ENCODE results near the gene TOMM34.
A peak's percentile ranks its signal among the peaks of the same experiment; 100 is the strongest.

Gene TOMM34, protein sequence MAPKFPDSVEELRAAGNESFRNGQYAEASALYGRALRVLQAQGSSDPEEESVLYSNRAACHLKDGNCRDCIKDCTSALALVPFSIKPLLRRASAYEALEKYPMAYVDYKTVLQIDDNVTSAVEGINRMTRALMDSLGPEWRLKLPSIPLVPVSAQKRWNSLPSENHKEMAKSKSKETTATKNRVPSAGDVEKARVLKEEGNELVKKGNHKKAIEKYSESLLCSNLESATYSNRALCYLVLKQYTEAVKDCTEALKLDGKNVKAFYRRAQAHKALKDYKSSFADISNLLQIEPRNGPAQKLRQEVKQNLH

DNA sequence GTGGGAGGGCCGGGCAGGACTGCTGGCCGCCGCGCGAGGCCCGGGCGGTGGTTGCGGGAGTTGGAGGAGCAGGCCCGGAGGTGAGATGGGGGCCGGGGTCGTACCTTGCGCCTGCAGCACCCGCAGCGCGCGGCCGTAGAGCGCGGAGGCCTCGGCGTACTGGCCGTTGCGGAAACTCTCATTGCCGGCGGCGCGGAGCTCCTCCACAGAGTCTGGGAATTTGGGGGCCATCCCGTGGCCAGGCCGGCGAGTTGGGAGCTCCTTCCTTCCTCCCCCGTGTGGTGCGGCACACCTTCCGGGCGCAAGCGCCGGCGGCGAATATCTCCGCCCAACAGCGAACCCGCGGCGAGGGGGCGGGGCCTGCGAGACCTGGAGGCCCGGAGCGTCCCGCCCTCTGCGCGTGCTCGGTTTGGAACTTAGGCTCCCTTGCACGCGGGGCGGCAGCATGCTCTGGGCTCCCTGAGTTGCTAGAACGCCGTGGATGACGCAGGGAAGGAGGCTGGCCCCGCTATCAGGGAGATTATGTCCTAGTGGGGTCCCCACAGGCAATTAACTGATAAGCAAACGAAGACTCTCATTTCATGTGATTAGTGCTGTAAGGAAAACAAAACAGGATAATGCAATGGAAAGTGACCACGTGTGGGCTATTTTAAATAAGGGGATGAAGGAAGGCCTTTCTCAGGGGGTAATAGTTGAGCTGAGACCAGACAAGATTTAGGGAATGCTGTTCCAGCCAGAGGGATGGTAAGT is at the start of gene TOMM34:
TOMM34 (minus strand) TSS at position 295 of the 750 bp plus-strand sequence; CDS start at position 231, 64 bp downstream.
- DNase-seq = peak; percentile 96

DNA sequence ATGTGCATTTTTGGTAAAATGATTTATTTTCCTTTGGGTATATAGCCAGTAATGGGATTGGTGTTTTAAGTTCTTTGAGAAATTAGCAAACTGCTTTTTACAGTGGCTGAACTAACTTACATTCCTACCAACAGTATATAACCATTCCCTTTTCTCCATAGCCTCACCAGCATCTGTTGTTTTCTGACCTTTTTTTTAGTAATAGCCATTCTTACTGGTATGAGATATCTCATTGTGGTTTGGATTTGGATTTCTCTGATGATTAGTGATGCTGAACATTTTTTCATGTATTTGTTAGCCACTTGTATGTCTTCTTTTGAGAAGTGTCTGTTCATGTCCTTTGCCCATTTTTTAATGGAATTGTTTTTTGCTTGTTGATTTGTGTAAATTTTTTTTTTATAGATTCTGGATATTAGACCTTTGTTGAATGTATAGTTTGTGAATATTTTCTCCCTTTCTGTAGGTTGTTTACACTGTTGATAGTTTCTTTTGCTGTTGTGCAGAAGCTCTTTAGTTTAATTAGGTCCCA is 48.4 kb upstream of the TOMM34 start:
- no peak for DNase-seq

DNA sequence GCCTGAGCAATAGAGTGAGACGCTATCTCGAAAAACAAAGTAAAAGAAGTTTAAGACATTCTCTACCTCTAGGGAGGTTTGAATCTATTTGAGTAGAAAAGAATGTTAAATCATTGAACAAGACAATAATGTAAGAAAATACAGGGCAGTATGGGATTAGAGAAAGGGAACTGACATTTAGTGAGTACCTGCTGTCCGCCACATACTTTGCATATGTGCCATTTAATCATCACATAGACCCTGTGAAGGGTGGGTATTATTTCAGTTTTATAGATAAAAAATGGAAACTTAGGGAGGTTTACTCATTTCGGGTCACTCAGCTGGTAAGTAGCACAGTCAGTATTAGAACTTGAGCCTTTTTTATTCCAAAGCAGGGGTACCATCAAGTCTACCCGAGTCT is 37.5 kb upstream of the TOMM34 start:
- DNase-seq = no peak

DNA sequence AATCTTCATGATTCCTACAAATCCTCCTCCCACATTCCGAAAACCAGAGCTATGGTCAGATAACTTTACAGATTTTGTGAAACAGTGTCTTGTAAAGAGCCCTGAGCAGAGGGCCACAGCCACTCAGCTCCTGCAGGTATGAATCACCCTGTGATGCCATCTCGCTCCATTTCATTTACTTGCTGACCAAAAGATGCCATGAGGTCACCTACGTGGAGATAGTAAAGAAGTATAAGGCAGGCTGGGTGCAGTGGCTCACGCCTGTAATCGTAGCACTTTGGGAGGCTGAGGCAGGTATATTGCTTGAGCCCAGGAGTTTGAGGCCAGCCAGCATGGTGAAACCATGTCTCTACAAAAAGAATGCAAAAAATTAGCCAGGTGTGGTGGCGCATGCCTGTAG is 37.0 kb upstream of the TOMM34 start:
- DNase-seq = no peak

DNA sequence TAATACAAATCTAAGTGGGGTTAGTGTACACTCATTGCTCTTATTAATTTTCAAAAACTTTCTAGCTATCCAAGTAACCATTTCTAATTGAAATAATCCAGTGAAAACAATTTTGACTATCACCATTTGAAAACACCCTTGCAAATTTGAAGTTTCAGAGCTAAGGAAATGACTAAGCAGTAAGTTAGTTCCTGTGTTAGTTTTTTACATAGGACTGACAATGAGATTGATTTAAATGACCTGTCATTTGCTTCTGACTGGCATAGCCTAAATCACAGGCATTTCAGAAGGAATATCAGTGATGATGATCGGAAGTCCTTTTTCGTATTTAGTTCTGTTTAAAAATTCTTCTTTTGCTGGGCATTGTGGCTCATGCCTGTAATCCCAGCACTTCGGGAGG is 33.1 kb upstream of the TOMM34 start:
- DNase-seq = peak; percentile 37

DNA sequence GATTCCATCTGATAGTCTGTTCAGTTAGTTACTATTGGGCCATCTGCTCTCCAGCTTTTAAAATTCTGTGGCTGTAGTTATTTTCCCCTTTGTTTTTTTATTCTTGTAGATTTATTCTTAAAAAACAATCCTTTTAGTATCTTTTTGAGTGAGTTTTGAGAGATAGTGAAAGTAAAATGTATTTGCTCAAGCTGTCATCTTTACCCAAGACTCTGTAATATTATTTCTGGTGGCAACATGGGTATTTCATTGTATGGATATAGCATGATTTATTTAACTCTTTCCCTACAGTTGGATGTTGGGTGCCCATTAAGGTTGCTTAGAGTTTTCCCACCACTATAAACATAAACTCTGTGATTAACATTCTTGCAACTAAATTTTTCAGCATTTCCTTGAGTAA is 30.8 kb upstream of the TOMM34 start:
- DNase-seq = peak; percentile 45

DNA sequence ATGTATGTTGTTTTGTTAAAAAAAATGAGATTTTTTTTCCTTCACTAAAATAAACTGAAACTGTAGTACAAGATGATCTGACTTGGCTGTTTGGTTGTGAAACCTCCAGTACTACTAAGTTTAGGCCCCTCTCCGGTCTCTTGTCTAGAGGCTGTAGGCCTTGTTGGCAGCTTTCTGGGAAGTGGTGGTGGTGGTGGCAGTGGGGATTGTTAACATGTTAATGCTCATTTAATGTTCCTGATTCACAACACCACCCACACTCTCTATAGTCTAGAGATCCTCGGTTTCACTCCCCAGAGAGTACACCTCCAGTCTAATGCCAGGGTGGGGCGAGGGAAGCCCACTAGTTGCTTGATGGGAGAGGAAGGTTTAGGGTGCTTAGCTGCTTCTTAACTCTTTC is 30.2 kb upstream of the TOMM34 start:
- DNase-seq = peak; percentile 45

DNA sequence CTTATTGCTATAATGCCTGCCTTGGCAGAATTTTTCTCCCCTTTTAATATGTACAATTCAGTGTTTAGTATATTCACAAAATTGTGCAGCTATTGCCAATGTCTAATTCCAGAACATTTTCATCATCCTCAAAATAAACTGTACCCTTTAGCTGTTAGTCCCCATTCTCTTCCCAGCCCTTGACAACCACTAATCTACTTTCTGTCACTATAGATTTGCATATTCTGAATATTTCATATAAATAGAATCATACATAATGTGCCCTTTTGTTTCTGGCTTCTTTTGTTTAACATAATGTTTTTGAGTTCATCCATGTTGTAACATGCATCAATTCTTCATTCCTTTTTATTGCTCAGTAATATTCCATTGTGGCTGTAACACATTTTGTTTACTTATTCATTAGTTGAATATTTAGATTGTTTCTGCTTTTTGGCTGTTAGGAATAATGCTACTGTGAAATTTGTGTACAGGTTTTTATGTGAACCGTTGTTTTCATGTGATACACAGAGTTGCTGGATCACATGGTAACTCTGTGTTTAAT is 28.5 kb upstream of the TOMM34 start:
- no peak for DNase-seq

DNA sequence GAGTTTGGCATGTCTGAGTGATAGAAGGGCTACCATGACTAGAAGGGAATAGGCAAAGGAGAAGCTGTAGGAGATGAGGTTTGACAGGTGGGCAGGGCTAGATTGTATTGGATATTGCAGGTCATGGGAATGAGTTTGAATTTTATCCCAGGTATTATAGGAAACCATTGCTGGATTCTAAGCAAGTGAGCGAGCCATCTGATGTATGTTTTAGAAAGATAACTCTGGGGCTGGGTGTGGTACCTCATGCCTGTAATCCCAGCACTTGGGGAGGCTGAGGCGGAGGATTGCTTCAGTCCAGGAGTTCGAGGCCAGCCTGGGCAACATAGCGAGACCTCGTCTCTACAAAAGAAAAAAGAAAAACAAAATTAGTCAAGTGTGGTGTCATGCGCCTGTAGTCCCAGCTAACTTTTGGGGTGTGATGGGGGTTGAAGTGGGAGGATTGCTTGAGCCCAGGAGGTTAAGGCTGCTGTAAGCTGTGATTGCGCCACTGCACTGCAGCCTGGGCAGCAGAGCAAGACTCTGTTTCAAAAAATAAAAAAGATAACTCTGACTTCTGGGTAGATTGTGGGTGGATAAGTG is 23.0 kb upstream of the TOMM34 start:
- no peak for DNase-seq

DNA sequence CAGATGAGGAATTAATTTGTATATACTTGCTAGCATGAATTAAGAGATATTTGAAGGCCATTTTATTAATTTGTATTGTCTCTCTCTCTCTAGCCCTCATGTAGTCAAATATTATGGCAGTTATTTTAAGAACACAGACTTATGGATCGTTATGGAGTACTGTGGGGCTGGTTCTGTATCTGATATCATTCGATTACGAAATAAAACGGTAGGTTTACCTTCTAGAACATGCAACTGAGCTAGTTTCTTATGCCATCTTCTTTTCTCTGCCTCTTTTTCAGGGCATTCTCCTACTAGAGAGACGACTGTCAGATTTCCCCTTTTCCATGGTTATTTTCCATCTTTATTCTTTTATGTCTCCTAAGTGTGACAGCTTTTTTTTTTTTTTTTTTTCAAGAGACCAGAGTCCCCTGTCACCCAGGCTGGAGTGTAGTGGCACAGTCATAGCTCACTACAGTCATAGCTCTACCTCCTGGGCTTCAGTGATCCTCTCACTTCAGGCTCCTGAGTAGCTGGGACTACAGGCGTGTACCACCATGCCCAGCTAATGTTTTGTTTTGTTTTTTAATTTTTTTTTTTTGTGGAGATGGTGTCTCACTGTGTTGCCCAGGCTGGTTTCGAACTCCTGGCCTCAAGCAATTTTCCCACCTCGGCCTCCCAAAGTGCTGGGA is 21.7 kb upstream of the TOMM34 start:
- no peak for DNase-seq

DNA sequence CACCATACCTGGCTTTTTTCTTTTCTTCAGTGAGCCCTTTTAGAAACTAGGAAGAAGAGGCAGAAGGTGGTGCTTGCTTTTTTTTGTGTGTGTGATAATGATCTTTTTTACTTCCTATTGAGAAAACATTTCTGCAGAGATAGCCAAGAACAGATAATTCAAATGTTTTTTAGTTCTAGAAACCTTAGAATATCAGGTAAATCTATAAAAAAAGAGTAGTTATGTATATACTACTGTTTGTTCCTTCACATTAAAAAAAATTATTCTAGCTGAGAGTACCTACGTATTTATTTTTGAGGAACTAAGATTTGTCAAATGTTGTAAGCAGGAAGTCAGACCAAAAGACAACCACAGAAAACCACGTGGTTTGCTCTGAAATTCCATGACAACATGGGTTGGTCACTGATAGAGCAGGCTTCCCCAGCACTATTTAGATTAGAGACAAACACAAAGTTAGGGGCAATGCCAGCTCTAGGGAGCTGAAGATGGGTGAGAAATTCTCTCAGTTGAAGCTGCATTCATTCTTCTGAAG is 19.0 kb upstream of the TOMM34 start:
- peak; percentile 95 for DNase-seq

DNA sequence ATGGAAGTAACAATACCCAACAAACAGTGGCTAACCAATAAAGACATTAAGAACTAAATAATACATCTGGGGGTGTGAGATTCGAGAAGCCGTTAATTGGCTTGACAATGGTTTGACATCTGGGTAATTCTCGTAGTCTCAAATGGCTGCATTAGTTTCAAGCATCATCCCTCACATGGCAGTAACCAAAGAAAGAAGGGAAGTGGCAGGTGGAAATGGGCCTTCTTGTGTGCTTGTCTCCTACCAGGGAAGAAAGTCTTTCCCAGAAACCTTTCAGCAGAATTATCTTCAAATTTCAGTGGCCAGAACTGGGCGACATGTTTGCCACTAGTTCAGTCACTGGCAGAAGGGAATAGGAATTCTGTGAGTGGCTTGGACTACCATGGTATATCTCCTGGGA is 16.5 kb upstream of the TOMM34 start:
- no peak for DNase-seq

DNA sequence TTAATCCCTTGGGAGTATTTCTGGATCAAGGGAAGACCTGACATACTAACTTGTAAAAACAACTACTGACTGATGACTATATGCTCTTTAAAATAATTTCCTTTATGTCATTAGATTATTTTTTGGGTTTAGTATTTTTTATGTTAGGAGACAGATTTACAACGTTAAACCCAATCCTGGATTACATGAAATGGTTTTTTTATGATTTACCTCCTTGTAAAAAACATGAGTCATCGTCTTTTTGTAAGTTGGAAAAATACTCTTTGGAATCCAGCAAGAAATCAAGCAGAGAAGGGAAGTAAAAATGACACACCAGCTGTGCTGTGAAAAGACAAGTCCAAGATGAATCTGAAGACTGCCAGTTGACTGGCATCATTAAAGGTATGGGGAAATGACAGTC is 12.9 kb upstream of the TOMM34 start:
- DNase-seq = no peak

DNA sequence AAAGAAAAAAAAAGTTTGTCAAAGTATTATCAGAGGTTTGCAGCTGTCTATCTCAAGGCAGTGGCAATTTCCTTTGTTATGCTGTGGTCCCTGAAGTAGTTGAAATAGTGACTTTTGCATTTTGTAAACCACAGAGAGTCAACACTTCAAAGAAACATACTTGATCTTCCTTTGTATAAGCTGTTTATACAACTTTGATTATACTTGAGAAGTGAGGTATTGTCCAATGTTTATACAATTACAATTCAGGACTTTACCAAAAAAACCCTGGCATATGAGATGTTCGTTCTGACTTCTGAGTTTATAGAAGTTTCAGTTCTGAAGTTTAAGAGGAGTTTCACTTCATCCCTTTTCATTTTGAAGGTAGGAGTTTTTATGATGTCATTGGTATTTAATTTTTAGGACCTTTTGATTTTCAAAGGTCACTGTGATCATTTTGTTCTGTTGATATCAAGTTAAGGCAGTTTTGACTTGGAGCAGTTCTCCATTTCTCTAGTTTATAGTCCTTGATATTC is 10.1 kb upstream of the TOMM34 start:
- DNase-seq = peak; percentile 79

DNA sequence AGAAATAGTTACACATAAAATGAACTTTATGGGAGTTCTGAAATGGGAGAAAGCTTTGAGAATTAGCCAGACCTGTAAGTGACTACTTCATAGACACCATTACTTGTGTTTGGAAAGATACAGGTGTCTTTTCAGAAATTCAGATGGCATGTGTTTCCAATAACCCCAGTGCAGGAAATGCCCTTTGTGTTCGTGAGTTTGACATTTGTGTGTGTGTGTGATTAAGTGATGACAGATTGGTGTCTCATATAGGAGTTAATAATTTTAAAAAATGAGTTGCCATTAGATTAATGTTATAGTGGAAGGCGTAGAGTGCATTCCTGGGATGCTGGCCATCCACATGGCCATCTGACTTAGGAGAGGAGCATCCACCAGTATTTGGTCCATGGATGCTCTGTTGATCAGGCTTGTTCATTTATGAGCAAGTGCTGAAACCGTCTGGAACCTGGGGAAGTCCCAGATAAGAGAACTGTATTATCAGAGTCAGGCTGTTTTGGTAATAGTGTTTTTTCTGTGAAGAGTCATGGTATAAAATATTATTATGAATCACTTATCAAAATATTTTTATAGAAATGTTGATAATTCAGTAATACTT is 9.2 kb upstream of the TOMM34 start:
- peak; percentile 31 for DNase-seq

DNA sequence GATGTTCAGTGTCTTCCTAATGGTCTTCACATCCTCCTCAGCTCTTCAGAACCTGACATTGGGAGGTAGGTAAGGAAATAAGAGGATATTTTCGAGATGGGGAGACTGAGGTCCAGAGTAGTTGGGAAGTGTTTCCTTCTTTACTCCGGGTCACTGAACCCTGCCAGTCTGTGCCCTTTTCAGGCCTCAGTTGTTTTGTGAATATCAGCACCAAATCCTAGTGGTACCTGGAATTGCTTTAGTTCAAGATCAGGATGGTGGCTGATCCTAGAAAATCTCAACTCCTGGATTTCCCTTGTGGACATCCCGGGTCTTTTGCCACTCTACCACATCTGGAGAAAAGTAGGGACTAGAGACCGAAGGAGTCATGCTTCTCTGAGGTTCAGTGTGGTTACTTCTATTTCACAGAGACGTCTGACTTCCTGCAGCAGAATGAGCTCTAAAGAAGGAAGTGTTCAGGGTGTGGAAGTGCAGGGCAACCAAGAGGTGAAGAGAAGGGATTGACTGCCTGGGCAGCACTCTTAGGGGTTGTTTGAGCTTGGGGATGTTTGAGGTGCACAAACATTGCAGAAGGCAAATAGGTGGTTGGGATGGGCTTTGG is 7.1 kb upstream of the TOMM34 start:
- peak; percentile 58 for DNase-seq

DNA sequence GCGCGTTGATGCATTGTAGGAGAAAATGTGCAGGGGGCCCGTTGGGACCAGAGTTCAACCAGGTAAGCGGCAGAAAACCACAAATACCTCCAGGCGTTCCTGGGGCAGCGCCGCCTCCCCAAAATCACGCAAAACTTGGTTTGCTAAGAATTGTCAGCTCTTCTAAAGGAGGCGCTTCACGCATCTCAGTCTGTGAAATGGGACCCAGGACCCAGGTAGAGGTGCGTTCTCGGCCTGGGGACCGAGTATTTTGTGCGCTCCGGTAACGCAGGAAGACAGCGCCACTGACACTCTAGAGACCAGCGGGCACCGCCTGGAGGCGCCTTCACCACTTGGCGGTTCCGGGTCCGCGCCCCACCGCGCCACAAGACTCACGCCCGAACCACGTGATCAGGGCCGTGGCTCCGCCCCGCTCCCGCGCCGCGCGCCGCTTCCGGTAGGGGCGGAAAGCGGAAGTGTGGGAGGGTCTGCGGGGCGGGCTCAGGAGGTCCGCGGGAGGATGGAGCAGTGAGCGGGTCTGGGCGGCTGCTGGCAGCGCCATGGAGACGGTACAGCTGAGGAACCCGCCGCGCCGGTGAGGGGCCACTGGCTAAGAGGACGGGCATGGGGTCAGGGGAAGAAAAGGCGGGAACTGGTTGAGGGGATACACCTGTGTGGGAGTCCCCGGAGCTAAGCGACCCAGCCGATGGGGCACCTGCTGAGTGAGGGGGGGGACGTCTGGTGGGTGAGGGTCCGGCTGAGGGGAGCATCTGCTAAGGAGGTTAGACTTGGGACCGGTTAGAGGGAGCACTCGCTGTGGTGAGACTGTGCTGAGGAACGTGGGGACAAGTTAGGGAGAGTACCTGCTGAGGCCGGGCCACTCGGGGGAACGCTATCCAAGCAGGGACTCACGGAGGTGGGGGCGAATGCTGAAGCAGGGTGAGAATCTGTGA is 6.1 kb upstream of the TOMM34 start, which contains the start of gene STK4:
STK4 (plus strand) TSS at position 483 of the 932 bp plus-strand sequence; CDS start at position 540, 57 bp downstream.
- DNase-seq = peak; percentile 98

DNA sequence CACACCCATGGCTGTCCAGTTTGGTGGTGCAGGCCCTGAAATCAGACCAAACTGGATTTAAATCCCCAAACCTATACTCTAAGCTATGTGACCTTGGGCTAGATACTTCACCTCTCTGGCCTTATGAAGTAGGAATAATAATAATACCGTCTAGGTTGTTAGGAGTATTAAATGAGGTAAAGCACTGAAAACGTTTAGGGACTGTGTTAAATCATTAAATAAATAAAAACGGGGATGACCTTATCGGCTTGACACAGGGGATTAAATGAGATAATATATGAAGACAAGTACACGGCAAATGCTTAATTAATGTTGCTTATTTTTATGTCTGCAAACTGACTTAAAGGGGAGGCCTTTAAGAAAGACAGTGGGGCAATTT is 5.4 kb upstream of the TOMM34 start:
- DNase-seq = no peak

DNA sequence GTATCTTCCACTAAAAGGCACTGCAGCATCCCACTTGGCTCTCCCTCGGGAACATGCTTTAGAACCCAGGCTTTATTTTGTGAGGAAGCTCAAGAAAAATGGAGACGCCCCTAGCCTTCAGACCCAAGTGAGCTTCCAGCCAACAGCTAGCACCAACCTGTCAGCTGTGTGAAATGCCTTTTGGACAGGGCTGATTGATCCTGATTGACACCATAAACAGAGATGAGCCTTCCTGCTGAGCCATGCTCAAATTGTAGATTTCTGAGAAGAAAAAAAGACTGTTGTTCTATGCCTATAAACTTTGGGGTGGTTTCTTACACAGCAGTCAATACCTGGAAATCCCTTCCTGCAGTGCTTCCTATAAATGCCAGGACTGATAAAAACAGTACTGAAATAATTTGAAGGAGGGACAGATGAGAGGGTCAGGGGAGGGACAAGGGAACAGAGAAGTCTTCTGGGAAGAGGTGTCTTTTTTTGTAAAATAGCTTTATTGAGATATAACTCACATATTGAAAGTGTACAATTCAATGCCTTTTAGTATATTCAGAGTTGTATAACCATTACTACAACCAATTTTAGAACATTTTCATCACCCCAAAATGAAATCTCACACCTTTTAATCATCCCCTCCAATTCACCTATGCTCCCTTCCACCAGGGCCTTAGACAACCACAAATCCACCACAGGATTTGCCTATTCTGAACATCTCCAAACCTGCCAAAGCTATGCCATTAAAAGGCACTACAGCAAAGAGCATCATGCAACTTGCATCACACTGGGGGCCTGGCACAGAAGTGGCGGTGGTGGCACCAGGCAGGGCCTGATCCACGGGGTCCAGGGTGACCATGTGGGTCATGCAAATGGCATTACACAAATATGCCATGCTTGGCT is 3.4 kb upstream of the TOMM34 start:
- DNase-seq = peak; percentile 32
